SH-SY5Y (cell line): ENCODE measurements around the gene DCBLD1.

Experiments
- GATA2 ChIP-seq: IDR thresholded peaks from 2 replicates; pipeline ENCODE4 v1.6.1; 2011; ENCODE audit warnings: mild to moderate bottlenecking, low read depth, low read length
- GATA3 ChIP-seq: IDR thresholded peaks from 2 replicates; pipeline ENCODE4 v1.6.1; 2011; ENCODE audit warnings: low read depth, mild to moderate bottlenecking, low read length, moderate library complexity

DNA sequence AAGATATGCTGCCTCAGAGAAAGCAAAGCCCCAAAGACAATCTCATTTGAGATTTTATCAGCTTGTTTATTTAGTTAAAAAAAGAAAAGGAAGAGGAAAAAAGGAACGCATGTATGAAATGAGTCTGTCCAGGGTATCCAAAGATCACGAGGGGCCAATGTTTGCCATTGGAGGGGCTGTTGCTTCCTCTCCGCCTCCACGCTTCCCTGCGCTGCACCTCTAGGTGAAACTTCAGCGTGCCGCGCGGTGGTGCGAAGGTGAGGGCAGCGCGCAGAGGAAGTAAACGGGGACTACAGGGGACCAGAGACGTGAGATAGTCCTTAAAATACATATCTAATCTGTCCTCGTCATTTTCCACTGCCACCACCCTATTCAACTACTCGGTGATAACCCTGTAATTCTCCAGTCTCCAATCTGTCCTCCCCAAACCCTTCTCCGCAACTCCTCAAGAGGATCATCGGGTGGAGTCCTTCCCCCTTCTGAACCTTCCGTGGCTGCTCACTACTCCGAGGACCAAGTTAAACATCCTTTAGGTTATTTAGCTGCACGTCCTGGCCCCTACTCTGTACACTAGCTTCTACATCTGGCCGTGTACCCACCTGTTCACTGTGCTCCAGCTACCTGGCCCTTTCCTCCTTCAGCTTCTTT, 1.1 kb upstream of the DCBLD1 start:
- no peak for TF ChIP-seq GATA2
- no peak for TF ChIP-seq GATA3
